ENCODE data around the gene SLC35F4. TPM values are rescaled to one million over a fixed set of nuclear protein-coding genes. Genes with fewer than 3 reads are reported as not detected.

SLC35F4 gene
- total RNA-seq: not detected

DNA sequence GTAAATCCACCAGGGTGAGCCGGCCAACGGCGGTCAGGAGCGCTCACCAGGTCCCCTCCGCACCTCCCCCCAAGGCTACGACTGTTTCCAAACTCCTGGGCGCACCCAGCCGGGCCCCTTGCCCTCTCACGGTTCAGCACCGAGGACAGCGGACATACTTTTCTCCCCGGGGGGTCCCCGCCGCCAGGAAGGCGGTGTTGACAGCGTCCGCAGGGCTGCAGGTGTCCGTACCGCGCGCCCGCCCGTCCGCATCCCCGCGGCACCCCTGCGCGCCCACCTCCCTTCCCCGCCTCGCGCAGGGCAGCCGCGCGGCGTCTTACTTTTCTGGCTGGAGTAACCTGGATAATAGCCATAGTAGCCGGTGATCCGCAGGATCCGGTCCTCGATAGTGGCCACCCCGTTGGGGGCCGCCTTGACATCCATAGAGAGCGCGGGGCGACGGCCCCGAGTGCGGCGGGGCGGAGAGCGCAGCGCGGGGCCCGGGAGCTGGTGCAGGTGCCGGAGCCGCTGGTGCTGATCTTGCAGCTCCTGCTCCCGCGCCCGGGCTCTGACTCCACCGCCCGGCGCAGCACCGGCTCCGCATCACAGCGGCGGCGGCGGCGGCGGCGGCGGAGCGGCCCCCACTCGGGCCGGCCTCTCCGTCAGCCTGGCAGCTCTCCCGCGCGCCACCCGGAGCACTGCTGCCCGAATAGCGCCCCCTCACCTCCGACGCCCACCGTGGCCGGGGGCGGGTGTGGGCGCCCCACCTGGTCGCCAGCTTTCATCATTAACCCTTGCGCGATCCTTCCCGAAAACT is at the start of gene SLC35F4:
TSS of gene SLC35F4 (minus strand) at position 690 of the 796 bp plus-strand sequence.
- peak in 1 of 2 donors; percentile 63 for DNase-seq (ENCODE audit: low spot score in 2 of 2)
- TF ChIP-seq, protein P1, sequence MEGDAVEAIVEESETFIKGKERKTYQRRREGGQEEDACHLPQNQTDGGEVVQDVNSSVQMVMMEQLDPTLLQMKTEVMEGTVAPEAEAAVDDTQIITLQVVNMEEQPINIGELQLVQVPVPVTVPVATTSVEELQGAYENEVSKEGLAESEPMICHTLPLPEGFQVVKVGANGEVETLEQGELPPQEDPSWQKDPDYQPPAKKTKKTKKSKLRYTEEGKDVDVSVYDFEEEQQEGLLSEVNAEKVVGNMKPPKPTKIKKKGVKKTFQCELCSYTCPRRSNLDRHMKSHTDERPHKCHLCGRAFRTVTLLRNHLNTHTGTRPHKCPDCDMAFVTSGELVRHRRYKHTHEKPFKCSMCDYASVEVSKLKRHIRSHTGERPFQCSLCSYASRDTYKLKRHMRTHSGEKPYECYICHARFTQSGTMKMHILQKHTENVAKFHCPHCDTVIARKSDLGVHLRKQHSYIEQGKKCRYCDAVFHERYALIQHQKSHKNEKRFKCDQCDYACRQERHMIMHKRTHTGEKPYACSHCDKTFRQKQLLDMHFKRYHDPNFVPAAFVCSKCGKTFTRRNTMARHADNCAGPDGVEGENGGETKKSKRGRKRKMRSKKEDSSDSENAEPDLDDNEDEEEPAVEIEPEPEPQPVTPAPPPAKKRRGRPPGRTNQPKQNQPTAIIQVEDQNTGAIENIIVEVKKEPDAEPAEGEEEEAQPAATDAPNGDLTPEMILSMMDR (IDR thresholded peaks at IDR 0.05): no peak
- intact Hi-C loops (cut with DNase I): no loop called here
- Histone ChIP-seq H3K27me3 (no peaks in the 10 kb centered on the region), H3K9me3 (no peaks in the 10 kb centered on the region), H3K4me1 (no peaks in the 10 kb centered on the region), H3K4me3 (peak within 1 kb of the TSS; percentile 44 to 61), H3K36me3 (no peaks in the 10 kb centered on the region), H3K27ac (no peak within 1 kb of the TSS)

DNA sequence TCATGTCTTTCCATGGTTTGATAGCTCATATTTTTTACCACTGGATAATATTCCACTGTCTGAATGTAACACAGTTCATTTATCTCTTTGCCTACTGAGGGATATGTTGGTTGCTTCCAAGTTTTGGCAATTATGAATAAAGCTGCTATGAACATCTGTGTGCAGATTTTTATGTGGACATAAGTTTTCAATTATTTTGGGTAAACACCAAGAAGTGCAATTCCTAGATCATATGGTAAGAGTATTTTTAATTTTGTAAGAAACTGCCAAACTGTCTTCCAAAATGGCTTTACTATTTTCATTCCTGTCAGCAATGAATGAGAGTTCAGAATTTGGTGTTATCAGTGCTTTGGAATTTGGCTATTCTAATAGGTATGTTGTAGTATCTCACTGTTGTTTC is 43.7 kb upstream of the SLC35F4 start:
- TF ChIP-seq, protein P1 (IDR thresholded peaks at IDR 0.05): no peak
- H3K27ac ChIP-seq: no peak overlapping the region
- no peaks in the 10 kb centered on the region for H3K27me3 ChIP-seq
- intact Hi-C loops (cut with DNase I): no loop called here
- H3K9me3 ChIP-seq: no peaks in the 10 kb centered on the region
- H3K36me3 ChIP-seq: no peaks in the 10 kb centered on the region
- H3K4me3 ChIP-seq: no peak overlapping the region
- no peak for DNase-seq (ENCODE audit: low spot score in 2 of 2)
- H3K4me1 ChIP-seq: no peaks in the 10 kb centered on the region

DNA sequence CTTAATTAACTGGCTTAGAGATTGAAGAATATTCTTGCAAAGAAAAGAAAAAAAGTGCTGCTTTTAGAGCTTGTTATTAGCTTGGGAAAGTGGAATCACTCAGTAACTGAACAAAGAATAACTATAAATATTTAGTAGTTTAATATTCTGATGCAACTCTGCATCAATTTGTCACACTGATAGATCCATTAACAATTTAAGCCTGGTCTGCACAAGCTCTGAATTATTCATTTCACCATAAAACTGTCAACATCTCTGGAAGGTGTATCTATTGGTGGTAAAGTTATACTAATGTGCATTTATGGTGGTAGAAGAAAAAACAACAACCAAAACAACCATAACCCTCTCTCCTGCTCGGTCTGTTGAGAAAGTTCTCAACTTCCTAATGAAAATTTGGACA is 38.1 kb upstream of the SLC35F4 start:
- Histone ChIP-seq H3K27me3 (no peaks in the 10 kb centered on the region), H3K27ac (no peak overlapping the region), H3K4me1 (no peaks in the 10 kb centered on the region), H3K4me3 (no peak overlapping the region), H3K36me3 (no peaks in the 10 kb centered on the region), H3K9me3 (no peaks in the 10 kb centered on the region)
- no peak for DNase-seq (ENCODE audit: low spot score in 2 of 2)
- TF ChIP-seq, protein P1 (IDR thresholded peaks at IDR 0.05): no peak
- intact Hi-C loops (cut with DNase I): no loop called here

DNA sequence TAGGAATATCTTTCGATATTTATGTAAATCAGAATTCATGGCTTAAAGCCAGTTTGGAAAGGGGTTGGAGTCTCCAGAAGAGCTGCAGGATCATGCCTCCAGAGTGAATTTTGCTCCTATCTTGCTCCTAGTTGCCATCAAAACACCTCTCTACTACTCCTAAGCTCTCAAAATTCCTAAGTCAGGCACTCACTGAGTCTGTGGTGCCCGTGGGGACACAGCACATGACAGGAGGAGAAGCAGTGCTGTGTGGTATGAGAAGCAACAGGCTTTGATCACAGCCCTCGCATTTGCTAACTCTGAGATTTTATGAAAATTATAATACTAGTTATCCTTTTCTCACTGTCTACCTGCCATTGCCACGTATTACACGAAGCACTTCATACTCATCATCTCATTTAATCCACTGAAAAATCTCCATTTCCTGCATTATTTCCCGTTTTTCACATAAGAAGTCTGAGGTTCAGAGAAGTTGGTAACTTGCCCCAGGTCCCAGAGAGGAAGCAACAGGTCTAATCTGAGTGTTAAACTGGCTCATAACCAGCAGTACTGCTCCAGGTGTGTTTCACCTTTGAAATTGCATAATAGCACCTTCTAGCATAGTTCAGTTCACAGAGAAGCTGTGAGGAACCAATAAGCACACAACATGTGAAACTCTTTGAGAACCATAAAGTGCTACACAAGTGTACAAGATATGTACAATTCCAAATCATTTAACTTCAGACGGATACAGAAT is 33.1 kb upstream of the SLC35F4 start:
- no peak overlapping the region for H3K4me3 ChIP-seq
- H3K9me3 ChIP-seq: no peaks in the 10 kb centered on the region
- intact Hi-C loops (cut with DNase I): no loop called here
- H3K36me3 ChIP-seq: no peaks in the 10 kb centered on the region
- H3K4me1 ChIP-seq: no peaks in the 10 kb centered on the region
- TF ChIP-seq, protein P1 (IDR thresholded peaks at IDR 0.05): no peak
- no peaks in the 10 kb centered on the region for H3K27me3 ChIP-seq
- H3K27ac ChIP-seq: no peak overlapping the region
- DNase-seq (ENCODE audit: low spot score in 2 of 2): no peak

DNA sequence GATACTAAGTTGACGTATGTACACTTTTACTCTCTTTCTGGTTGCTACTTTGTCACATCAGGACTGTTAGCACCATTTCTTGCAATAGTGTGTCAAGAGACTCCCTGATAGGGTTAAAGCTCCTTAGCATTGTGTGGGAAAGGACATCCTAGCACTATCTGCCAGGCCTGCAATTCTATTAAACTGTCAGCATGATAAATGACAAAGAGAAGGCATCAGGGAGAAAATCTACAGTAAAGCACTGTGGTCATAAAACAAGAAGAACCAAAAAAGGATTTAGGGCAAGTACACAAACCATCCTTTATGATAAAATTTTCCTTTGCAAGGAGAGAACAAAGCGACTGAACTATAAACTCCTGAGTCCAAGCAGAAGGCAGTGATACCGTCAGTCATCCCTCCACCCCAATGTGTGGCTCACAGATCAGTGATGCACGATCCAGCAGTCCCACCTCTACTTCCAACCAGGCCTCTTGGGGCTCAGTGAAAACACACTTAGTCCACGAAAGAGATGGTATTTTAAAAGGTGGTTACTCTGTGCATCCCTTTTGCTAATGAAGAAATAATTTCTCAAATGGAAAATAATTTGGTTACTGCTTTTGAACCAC is 31.4 kb upstream of the SLC35F4 start:
- no peak overlapping the region for H3K4me3 ChIP-seq

More for the DNA sequence above, 31.4 kb upstream of the SLC35F4 start:
- H3K27me3 ChIP-seq: no peaks in the 10 kb centered on the region
- no peaks in the 10 kb centered on the region for H3K4me1 ChIP-seq
- TF ChIP-seq, protein P1 (IDR thresholded peaks at IDR 0.05): no peak
- intact Hi-C loops (cut with DNase I): no loop called here
- no peaks in the 10 kb centered on the region for H3K9me3 ChIP-seq
- H3K36me3 ChIP-seq: no peaks in the 10 kb centered on the region
- DNase-seq (ENCODE audit: low spot score in 2 of 2): no peak
- no peak overlapping the region for H3K27ac ChIP-seq

Measured in ascending aorta (tissue), 2 donors.